ENCODE data around the gene AQP10. TPM values are rescaled to one million over a fixed set of nuclear protein-coding genes. Genes with fewer than 3 reads are reported as not detected.

AQP10 gene
- total and polyA plus RNA-seq, 4 donors, result 0.28 to 1.4 (median 0.48) TPM

DNA sequence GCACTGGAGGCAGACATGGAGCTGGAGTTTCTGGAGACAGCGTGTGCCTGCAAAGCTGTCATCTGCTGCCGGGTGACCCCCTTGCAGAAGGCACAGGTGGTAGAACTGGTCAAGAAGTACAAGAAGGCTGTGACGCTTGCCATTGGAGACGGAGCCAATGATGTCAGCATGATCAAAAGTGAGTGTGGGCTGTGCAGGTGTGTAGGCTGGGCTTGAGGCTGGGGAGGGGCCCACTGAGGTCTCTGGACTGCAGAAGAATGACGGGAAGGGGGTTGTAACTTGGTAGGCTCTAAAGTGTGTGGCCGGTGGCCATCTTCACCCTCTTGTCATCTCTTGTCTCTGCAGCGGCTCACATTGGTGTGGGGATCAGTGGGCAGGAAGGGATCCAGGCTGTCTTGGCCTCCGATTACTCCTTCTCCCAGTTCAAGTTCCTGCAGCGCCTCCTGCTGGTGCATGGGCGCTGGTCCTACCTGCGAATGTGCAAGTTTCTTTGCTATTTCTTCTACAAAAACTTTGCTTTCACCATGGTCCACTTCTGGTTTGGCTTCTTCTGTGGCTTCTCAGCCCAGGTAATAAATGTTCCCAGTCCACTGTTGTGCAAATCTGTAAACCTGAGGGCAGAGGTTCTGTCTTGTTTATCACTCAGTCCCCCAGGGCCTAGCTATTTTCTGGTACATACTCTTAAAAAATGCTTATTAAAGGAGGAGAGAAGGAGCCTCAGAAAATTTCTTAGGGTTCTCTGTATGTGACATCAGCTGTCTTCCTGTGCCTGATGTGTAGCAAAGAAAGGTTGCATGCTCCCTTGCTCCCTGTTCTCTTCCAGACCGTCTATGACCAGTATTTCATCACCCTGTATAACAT is 24.3 kb downstream of the AQP10 start:
- no peak for ATAC-seq (ENCODE audit: insufficient read depth, low FRiP score)
- peak in 1 of 3 donors; percentile 19 for DNase-seq

DNA sequence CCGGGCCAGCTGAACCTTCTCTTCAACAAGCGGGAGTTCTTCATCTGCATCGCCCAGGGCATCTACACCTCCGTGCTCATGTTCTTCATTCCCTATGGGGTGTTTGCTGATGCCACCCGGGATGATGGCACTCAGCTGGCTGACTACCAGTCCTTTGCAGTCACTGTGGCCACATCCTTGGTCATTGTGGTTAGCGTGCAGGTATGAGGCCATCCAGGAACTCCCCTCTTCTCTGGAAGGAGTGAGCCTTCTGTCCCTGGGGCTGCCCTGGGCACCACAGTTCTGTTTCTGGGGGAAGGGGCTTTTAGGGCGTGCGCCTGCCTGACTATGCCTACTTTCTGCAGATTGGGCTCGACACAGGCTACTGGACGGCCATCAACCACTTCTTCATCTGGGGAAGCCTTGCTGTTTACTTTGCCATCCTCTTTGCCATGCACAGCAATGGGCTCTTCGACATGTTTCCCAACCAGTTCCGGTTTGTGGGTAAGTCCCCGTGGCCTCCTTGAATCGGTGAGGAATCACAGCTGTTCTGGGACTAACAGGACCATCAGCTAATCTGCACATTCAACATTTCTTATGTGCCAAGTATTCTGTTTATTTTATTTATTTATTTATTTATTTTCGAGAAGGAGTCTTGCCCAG is 25.5 kb downstream of the AQP10 start:
- H3K9ac ChIP-seq (ENCODE audit: insufficient read depth in 1 of 2, low read length in 2 of 2), result no peak overlapping the region
- H3K4me1 ChIP-seq (ENCODE audit: control insufficient read depth in 5 of 5, insufficient read depth in 5 of 5, low read length in 5 of 5), result no peaks in the 10 kb centered on the region
- no peaks in the 10 kb centered on the region for H3K27me3 ChIP-seq (ENCODE audit: control insufficient read depth in 3 of 3, insufficient read depth in 3 of 3, low read length in 2 of 3)
- DNase-seq, result peak in 1 of 3 donors; percentile 24
- H3K4me3 ChIP-seq, result no peak overlapping the region
- peaks cover 12 to 54% (median 39%) of the 10 kb centered on the region in 4 donors for H3K36me3 ChIP-seq (ENCODE audit: control insufficient read depth in 4 of 4, insufficient read depth in 4 of 4, low read length in 4 of 4)
- H3K27ac ChIP-seq (ENCODE audit: low read depth in 1 of 2, low read length in 1 of 2), result no peak overlapping the region
- no peaks in the 10 kb centered on the region for H3K9me3 ChIP-seq (ENCODE audit: control insufficient read depth in 4 of 4, insufficient read depth in 3 of 4, low read length in 3 of 4)
- no peak for ATAC-seq (ENCODE audit: insufficient read depth, low FRiP score)
- TF ChIP-seq, protein P1, sequence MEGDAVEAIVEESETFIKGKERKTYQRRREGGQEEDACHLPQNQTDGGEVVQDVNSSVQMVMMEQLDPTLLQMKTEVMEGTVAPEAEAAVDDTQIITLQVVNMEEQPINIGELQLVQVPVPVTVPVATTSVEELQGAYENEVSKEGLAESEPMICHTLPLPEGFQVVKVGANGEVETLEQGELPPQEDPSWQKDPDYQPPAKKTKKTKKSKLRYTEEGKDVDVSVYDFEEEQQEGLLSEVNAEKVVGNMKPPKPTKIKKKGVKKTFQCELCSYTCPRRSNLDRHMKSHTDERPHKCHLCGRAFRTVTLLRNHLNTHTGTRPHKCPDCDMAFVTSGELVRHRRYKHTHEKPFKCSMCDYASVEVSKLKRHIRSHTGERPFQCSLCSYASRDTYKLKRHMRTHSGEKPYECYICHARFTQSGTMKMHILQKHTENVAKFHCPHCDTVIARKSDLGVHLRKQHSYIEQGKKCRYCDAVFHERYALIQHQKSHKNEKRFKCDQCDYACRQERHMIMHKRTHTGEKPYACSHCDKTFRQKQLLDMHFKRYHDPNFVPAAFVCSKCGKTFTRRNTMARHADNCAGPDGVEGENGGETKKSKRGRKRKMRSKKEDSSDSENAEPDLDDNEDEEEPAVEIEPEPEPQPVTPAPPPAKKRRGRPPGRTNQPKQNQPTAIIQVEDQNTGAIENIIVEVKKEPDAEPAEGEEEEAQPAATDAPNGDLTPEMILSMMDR (IDR thresholded peaks at IDR 0.05; ENCODE audit: control extremely low read depth, extremely low read depth), result no peak
- WGBS, 2 donors, result 75 to 87% methylated on average over 15 of the region's 15 CpGs

More for the DNA sequence above, 24.3 kb downstream of the AQP10 start:
- Histone ChIP-seq H3K36me3 (ENCODE audit: control insufficient read depth in 4 of 4, insufficient read depth in 4 of 4, low read length in 4 of 4) (peaks cover 16 to 63% (median 43%) of the 10 kb centered on the region in 4 donors), H3K4me3 (no peak overlapping the region), H3K9ac (ENCODE audit: insufficient read depth in 1 of 2, low read length in 2 of 2) (no peak overlapping the region), H3K27ac (ENCODE audit: low read depth in 1 of 2, low read length in 1 of 2) (peak overlapping the region in 1 of 2 donors; percentile 4), H3K9me3 (ENCODE audit: control insufficient read depth in 4 of 4, insufficient read depth in 3 of 4, low read length in 3 of 4) (peaks cover 0 to 1% (median 0%) of the 10 kb centered on the region in 4 donors), H3K27me3 (ENCODE audit: control insufficient read depth in 3 of 3, insufficient read depth in 3 of 3, low read length in 2 of 3) (no peaks in the 10 kb centered on the region), H3K4me1 (ENCODE audit: control insufficient read depth in 5 of 5, insufficient read depth in 5 of 5, low read length in 5 of 5) (no peaks in the 10 kb centered on the region)
- TF ChIP-seq, protein P1 (IDR thresholded peaks at IDR 0.05; ENCODE audit: control extremely low read depth, extremely low read depth), result peak; percentile 22
- 83 to 91% methylated on average over 12 of the region's 12 CpGs for WGBS, 2 donors

DNA sequence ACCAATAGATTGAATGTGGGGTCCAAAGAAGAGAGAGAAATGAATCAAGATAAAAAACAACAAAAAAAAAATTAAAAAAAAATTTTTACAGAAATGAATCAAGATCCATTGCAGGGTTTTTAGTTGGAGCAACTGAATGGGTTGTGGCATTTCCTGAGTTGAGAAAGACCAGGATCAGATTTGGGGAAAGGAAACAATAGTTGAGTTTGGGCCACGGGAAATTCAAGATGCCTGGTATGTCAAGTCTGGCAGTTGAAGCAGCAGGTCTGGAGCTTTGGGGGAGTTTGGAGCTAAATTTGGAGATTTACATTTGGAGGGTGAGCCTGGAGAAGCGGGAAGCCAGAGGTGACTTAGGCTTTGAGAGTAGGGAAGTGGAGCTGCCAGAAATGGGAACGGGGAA is 27.1 kb downstream of the AQP10 start:
- Histone ChIP-seq H3K9ac (ENCODE audit: insufficient read depth in 1 of 2, low read length in 2 of 2) (no peak overlapping the region), H3K27ac (ENCODE audit: low read depth in 1 of 2, low read length in 1 of 2) (no peak overlapping the region), H3K9me3 (ENCODE audit: control insufficient read depth in 4 of 4, insufficient read depth in 3 of 4, low read length in 3 of 4) (no peaks in the 10 kb centered on the region), H3K4me1 (ENCODE audit: control insufficient read depth in 5 of 5, insufficient read depth in 5 of 5, low read length in 5 of 5) (peaks cover 0 to 8% (median 4%) of the 10 kb centered on the region in 5 donors), H3K4me3 (no peak overlapping the region), H3K27me3 (ENCODE audit: control insufficient read depth in 3 of 3, insufficient read depth in 3 of 3, low read length in 2 of 3) (no peaks in the 10 kb centered on the region), H3K36me3 (ENCODE audit: control insufficient read depth in 4 of 4, insufficient read depth in 4 of 4, low read length in 4 of 4) (peaks cover 3 to 45% (median 37%) of the 10 kb centered on the region in 4 donors)
- TF ChIP-seq, protein P1 (IDR thresholded peaks at IDR 0.05; ENCODE audit: control extremely low read depth, extremely low read depth), result no peak
- DNase-seq (no peak), ATAC-seq (ENCODE audit: insufficient read depth, low FRiP score) (no peak)
- 78 to 83% methylated on average over 3 of the region's 3 CpGs for WGBS, 2 donors
